IPS DF 6.9 (cell line): ENCODE data around the gene UGT1A3.

ENCODE experiments used
- DNase-seq: peaks from one replicate; pipeline ENCODE4 v3.0.0-alpha.2; 2013; ENCODE audit warnings: low read depth, low spot score
- H3K27ac ChIP-seq: one replicate; pipeline ENCODE4 v1.5.1; 2013; ENCODE audit warnings: low read length, control low read depth
- H3K27me3 ChIP-seq: 2 replicates; pipeline ENCODE4 v1.6.1; 2013; ENCODE audit warnings: mild to moderate bottlenecking, low read length; ENCODE audit not compliant: control insufficient read depth, insufficient read depth
- H3K36me3 ChIP-seq: 2 replicates; pipeline ENCODE4 v1.6.1; 2013; ENCODE audit warnings: low read length; ENCODE audit not compliant: control insufficient read depth, insufficient read depth
- H3K4me1 ChIP-seq: 2 replicates; pipeline ENCODE4 v1.6.1; 2013; ENCODE audit warnings: low read length; ENCODE audit not compliant: control insufficient read depth, insufficient read depth
- H3K4me3 ChIP-seq: 2 replicates; pipeline ENCODE4 v1.5.1; 2013; ENCODE audit warnings: mild to moderate bottlenecking, low read length
- H3K9me3 ChIP-seq: 2 replicates; pipeline ENCODE4 v1.6.1; 2013; ENCODE audit warnings: low read length, inconsistent platforms; ENCODE audit not compliant: control insufficient read depth, insufficient read depth
- WGBS: extraction: QIAGEN DNeasy Blood & Tissue Kit; methylation state at CpG from one replicate; pipeline ENCODE4 v1.1.7; 2013; ENCODE audit warnings: mixed read lengths, missing lambda C conversion rate; ENCODE audit not compliant: insufficient read length, insufficient coverage; 5-methylcytosine and 5-hydroxymethylcytosine counted together

The UGT1A3 gene

GRCh38 chr2:233794128-233794658 lies 65.4 kb downstream of the UGT1A3 start:
- no peaks in the 10 kb centered on the region for H3K27me3 ChIP-seq
- DNase-seq, result no peak
- no peaks in the 10 kb centered on the region for H3K4me1 ChIP-seq
- no peaks in the 10 kb centered on the region for H3K9me3 ChIP-seq
- H3K4me3 ChIP-seq, result no peak overlapping the region
- no peak overlapping the region for H3K27ac ChIP-seq
- no CpG with 5 or more reads among the region's 17 CpGs for WGBS
- H3K36me3 ChIP-seq, result 0 out of 2 replicates have a peak, but pooled peaks cover 3% of the 10 kb centered on the region

- Histone ChIP-seq H3K36me3 (0 out of 2 replicates have a peak, but pooled peaks cover 3% of the 10 kb centered on the region), H3K4me1 (no peaks in the 10 kb centered on the region), H3K9me3 (no peaks in the 10 kb centered on the region), H3K4me3 (no peak overlapping the region), H3K27ac (no peak overlapping the region), H3K27me3 (no peaks in the 10 kb centered on the region)
- WGBS, result no CpG with 5 or more reads among the region's 13 CpGs
- no peak for DNase-seq
Observed at GRCh38 chr2:233795735-233796171, 66.9 kb downstream of the UGT1A3 start.

GRCh38 chr2:233796254-233796653 lies 67.4 kb downstream of the UGT1A3 start:
- Histone ChIP-seq H3K27me3 (no peaks in the 10 kb centered on the region), H3K9me3 (no peaks in the 10 kb centered on the region), H3K36me3 (0 out of 2 replicates have a peak, but pooled peaks cover 3% of the 10 kb centered on the region), H3K4me3 (no peak overlapping the region), H3K27ac (no peak overlapping the region), H3K4me1 (no peaks in the 10 kb centered on the region)
- DNase-seq, result no peak
- no CpG with 5 or more reads among the region's 9 CpGs for WGBS

- Histone ChIP-seq H3K36me3 (0 out of 2 replicates have a peak, but pooled peaks cover 1% of the 10 kb centered on the region), H3K27ac (no peak overlapping the region), H3K27me3 (no peaks in the 10 kb centered on the region), H3K4me1 (no peaks in the 10 kb centered on the region), H3K4me3 (no peak overlapping the region), H3K9me3 (no peaks in the 10 kb centered on the region)
- no CpG with 5 or more reads among the region's 14 CpGs for whole genome bisulfite sequencing
- DNase-seq, result no peak
Observed at GRCh38 chr2:233798335-233799086, 69.7 kb downstream of the UGT1A3 start.

GRCh38 chr2:233799087-233799665 lies 70.3 kb downstream of the UGT1A3 start:
- Histone ChIP-seq H3K4me3 (no peak overlapping the region), H3K27ac (no peak overlapping the region), H3K9me3 (no peaks in the 10 kb centered on the region), H3K27me3 (no peaks in the 10 kb centered on the region), H3K36me3 (no peaks in the 10 kb centered on the region), H3K4me1 (no peaks in the 10 kb centered on the region)
- no peak for DNase-seq
- no CpG with 5 or more reads among the region's 7 CpGs for WGBS

GRCh38 chr2:233799716-233800115 lies 70.9 kb downstream of the UGT1A3 start:
- H3K4me1 ChIP-seq, result no peaks in the 10 kb centered on the region
- WGBS, result no CpG with 5 or more reads among the region's 5 CpGs

GRCh38 chr2:233800208-233800607 lies 71.4 kb downstream of the UGT1A3 start:
- DNase-seq, result no peak
- no CpG with 5 or more reads among the region's 7 CpGs for WGBS
- no peaks in the 10 kb centered on the region for H3K27me3 ChIP-seq
- H3K27ac ChIP-seq, result no peak overlapping the region
- H3K9me3 ChIP-seq, result no peaks in the 10 kb centered on the region
- H3K36me3 ChIP-seq, result no peaks in the 10 kb centered on the region
- H3K4me1 ChIP-seq, result no peaks in the 10 kb centered on the region
- no peak overlapping the region for H3K4me3 ChIP-seq

More at GRCh38 chr2:233799716-233800115, 70.9 kb downstream of the UGT1A3 start:
- DNase-seq, result no peak
- Histone ChIP-seq H3K27me3 (no peaks in the 10 kb centered on the region), H3K4me3 (no peak overlapping the region), H3K36me3 (no peaks in the 10 kb centered on the region), H3K9me3 (no peaks in the 10 kb centered on the region), H3K27ac (no peak overlapping the region)

- no peaks in the 10 kb centered on the region for H3K36me3 ChIP-seq
- no peaks in the 10 kb centered on the region for H3K27me3 ChIP-seq
- no peaks in the 10 kb centered on the region for H3K9me3 ChIP-seq
- H3K27ac ChIP-seq, result no peak overlapping the region
- H3K4me1 ChIP-seq, result no peaks in the 10 kb centered on the region
- H3K4me3 ChIP-seq, result no peak overlapping the region
- no CpG with 5 or more reads among the region's 9 CpGs for WGBS
- DNase-seq, result no peak
Observed at GRCh38 chr2:233801357-233802131, 72.7 kb downstream of the UGT1A3 start.

- H3K36me3 ChIP-seq, result no peaks in the 10 kb centered on the region
- no peak overlapping the region for H3K4me3 ChIP-seq
- no peaks in the 10 kb centered on the region for H3K4me1 ChIP-seq
- H3K9me3 ChIP-seq, result no peaks in the 10 kb centered on the region
- no peak for DNase-seq
- H3K27me3 ChIP-seq, result no peaks in the 10 kb centered on the region
- no peak overlapping the region for H3K27ac ChIP-seq
- no CpG with 5 or more reads among the region's 3 CpGs for WGBS
Observed at GRCh38 chr2:233802132-233802815, 73.4 kb downstream of the UGT1A3 start.
